ENCODE measurements around the gene KCNN3. TPM values are rescaled to one million over a fixed set of nuclear protein-coding genes. Genes with fewer than 3 reads are reported as not detected.
A peak's percentile ranks its signal among the peaks of the same experiment; 100 is the strongest.

Gene KCNN3
- total and polyA plus RNA-seq, 5 donors = 1.2 to 3.8 (median 3.3) TPM

GRCh38 chr1:154746622-154747299, 123.3 kb downstream of the KCNN3 start:
- Histone ChIP-seq H3K27me3 (ENCODE audit: control insufficient read depth, insufficient read depth) (no peaks in the 10 kb centered on the region), H3K4me3 (ENCODE audit: low read length) (no peak overlapping the region), H3K4me1 (ENCODE audit: control insufficient read depth, insufficient read depth, low read length) (peaks cover 7% of the 10 kb centered on the region), H3K9me3 (ENCODE audit: control insufficient read depth, low read length) (no peaks in the 10 kb centered on the region), H3K27ac (ENCODE audit: low read length) (no peak overlapping the region)
- no peak for ATAC-seq
- intact Hi-C loops (cut with DNase I) = no loop called here
- 86% methylated on average over 6 of the region's 6 CpGs for WGBS
- no peak for DNase-seq

DNA sequence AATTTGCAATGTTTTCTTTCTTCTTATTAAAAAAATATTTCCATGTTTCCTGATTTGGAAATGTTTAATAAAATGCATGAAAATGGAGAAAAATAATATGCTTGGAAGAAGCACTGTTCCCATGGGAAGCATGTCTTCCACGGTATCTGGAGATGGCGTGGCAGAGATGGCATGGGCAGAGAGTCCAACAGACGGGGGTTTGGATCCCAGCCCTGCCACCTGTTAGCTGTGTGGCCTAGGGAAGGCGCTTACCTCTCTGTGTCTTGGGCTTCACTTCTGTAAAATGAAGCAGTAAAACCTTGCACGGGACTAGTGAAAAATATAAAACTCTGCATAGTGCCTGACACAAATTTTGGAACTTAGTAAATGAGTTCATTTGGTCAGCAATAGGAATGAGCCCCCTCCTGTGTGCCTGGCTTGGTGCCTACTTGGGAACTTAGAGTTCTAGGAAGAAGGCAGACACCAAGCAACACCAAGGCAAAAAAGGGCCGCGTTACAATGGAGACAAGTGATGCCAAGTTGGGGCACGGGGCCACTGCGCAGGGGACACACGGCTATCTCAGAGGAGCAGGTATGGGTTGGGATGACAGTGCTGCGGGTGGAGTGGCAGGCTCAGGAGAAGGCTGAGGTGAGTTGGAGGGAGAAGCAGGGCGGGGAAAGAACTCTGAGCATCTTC, 124.2 kb downstream of the KCNN3 start:
- peaks cover 8% of the 10 kb centered on the region for H3K4me1 ChIP-seq (ENCODE audit: control insufficient read depth, insufficient read depth, low read length)
- H3K27ac ChIP-seq (ENCODE audit: low read length) = no peak overlapping the region
- DNase-seq (peak in 1 of 3 donors; percentile 64), ATAC-seq (no peak)
- H3K27me3 ChIP-seq (ENCODE audit: control insufficient read depth, insufficient read depth) = no peaks in the 10 kb centered on the region
- intact Hi-C loops (cut with DNase I) = no loop called here
- 73% methylated on average over 12 of the region's 12 CpGs for WGBS
- no peaks in the 10 kb centered on the region for H3K9me3 ChIP-seq (ENCODE audit: control insufficient read depth, low read length)
- H3K4me3 ChIP-seq (ENCODE audit: low read length) = no peak overlapping the region

DNA sequence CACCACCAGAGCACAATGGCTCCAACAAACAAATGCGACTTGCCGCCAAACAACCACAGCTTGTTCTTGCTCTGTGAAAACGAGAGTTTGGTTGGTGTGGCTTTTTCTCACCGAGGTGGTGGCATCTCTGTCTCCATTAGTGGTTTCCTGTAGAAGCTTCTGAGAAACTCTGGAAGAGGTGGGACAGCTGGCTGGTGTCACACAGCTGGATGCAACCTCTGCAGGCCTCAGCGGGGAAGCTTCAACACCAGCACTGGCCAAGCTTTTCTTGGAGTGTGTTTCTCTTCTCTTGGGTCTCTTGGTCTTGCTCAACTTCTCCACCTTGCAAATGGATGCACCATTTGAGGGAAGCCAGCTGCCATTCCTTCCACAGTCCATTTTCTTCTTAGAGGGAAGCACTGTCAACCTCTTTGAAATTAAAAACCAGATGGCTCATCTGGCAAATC, 124.8 kb downstream of the KCNN3 start:
- Histone ChIP-seq H3K4me1 (ENCODE audit: control insufficient read depth, insufficient read depth, low read length) (peaks cover 8% of the 10 kb centered on the region), H3K4me3 (ENCODE audit: low read length) (no peak overlapping the region), H3K9me3 (ENCODE audit: control insufficient read depth, low read length) (no peaks in the 10 kb centered on the region), H3K27ac (ENCODE audit: low read length) (no peak overlapping the region), H3K27me3 (ENCODE audit: control insufficient read depth, insufficient read depth) (no peaks in the 10 kb centered on the region)
- DNase-seq (peak; percentile 44 to 76 (median 74)), ATAC-seq (peak; percentile 18 to 46)
- intact Hi-C loops (cut with DNase I) = no loop called here
- 55% methylated on average over 5 of the region's 5 CpGs for WGBS

DNA sequence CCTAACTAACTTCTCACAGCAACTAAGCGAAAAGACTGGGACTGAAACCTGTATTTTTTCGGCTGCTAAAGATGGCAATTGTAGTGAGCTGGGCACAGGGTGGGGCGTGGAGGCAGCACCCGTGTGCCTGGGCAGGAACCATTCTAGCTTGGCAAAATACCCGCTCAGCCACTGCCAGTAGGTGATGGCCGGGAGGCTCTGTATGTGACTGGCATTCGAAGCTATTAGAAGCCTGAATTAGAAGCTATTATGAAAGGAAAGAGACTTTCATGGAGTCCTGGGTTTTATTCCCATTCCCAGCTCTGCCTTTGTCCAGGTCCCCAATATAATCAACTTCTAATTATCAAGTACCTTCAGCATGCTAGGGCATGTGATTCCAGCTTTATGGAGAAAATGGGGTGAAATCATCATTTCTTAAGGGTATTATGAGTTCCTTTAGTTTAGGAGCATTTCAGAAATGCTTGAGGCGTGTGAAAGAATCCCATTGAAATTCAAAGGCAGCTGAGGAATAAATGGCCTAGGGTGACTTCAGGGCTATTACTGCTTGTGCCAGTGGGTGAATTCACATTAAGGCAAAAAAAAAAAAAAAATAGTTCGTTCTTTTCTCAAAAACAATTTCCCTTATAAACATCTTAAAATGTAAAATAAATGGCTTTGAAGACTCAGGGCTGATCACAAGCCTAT, 125.6 kb downstream of the KCNN3 start:
- DNase-seq (peak in 1 of 3 donors; percentile 10), ATAC-seq (no peak)
- Histone ChIP-seq H3K4me3 (ENCODE audit: low read length) (no peak overlapping the region), H3K27me3 (ENCODE audit: control insufficient read depth, insufficient read depth) (no peaks in the 10 kb centered on the region), H3K9me3 (ENCODE audit: control insufficient read depth, low read length) (no peaks in the 10 kb centered on the region), H3K27ac (ENCODE audit: low read length) (no peak overlapping the region), H3K4me1 (ENCODE audit: control insufficient read depth, insufficient read depth, low read length) (peaks cover 8% of the 10 kb centered on the region)
- WGBS = 81% methylated on average over 9 of the region's 9 CpGs
- intact Hi-C loops (cut with DNase I) = no loop called here

- intact Hi-C loops (cut with DNase I) = no loop called here
- H3K4me3 ChIP-seq (ENCODE audit: low read length) = no peak overlapping the region
- H3K27me3 ChIP-seq (ENCODE audit: control insufficient read depth, insufficient read depth) = no peaks in the 10 kb centered on the region
- DNase-seq = peak in 1 of 3 donors; percentile 11
- ATAC-seq = no peak
- no peak overlapping the region for H3K27ac ChIP-seq (ENCODE audit: low read length)
- H3K4me1 ChIP-seq (ENCODE audit: control insufficient read depth, insufficient read depth, low read length) = peaks cover 8% of the 10 kb centered on the region
- H3K9me3 ChIP-seq (ENCODE audit: control insufficient read depth, low read length) = no peaks in the 10 kb centered on the region
- 85% methylated on average over 9 of the region's 9 CpGs for WGBS
Measured at GRCh38 chr1:154743526-154744036, 126.5 kb downstream of the KCNN3 start.

DNA sequence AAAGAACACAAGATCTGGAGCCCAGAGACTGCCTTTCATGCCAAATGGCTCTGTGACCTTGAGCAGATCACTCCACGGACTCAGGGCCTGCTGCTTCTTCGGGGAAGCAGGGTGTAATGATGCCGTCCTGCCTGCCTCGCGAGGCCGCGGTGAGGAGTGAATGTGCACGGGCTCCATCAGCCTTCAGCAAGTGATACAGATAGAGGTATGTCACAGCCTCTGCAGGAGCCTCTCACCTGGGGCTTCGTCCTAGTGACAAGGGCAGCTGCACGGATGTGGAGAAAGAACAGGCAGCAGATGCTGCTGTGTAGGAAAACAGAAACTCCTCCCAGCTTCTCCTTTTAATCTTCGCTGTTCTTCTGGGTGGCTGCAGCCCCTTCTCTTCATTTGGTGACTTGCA, 127.5 kb downstream of the KCNN3 start:
- H3K4me1 ChIP-seq (ENCODE audit: control insufficient read depth, insufficient read depth, low read length) = peaks cover 8% of the 10 kb centered on the region
- 69% methylated on average over 11 of the region's 11 CpGs for WGBS
- no peak overlapping the region for H3K27ac ChIP-seq (ENCODE audit: low read length)
- H3K4me3 ChIP-seq (ENCODE audit: low read length) = no peak overlapping the region
- peak in 1 of 2 donors; percentile 9 for ATAC-seq
- H3K27me3 ChIP-seq (ENCODE audit: control insufficient read depth, insufficient read depth) = no peaks in the 10 kb centered on the region
- H3K9me3 ChIP-seq (ENCODE audit: control insufficient read depth, low read length) = no peaks in the 10 kb centered on the region
- DNase-seq = peak in 2 of 3 donors; percentile 34 to 44
- intact Hi-C loops (cut with DNase I) = no loop called here

DNA sequence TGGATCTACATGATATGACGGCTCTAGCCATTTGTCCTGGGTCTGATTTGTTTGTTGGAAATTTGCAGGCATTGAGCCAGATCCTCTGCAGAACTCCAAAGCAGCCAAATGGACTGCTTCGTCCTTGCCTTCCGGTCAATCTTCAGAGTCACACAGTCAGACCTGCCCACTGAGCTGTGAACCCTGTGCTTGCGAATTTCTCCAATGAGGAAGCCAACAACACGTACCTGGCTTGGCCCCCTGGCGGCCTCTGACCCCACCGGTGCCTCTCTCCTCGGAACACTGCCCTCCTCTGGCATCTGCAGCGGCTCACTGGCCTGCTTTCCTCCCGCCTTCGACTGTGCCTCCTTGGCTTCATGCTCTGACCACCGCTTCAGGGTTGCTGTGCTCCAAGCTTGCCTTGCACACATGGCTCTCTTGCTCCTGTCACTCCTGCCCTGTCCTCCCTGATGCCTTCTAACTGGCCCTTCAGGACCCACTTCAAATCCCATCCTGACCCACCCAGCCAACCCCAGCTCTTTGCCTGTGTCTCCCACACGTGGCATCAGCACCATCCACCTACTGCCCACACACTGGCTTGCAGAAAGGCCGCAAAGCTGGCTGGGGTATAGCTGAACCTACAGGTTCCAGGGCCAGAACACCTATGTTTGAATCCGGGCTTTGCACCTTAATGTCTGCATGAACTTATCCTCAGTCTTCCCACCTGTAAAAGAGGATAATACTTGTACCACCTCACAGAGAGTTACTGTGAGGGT, 128.2 kb downstream of the KCNN3 start:
- Histone ChIP-seq H3K27me3 (ENCODE audit: control insufficient read depth, insufficient read depth) (no peaks in the 10 kb centered on the region), H3K9me3 (ENCODE audit: control insufficient read depth, low read length) (no peaks in the 10 kb centered on the region), H3K4me3 (ENCODE audit: low read length) (no peak overlapping the region), H3K27ac (ENCODE audit: low read length) (peak overlapping the region; percentile 83), H3K4me1 (ENCODE audit: control insufficient read depth, insufficient read depth, low read length) (peaks cover 8% of the 10 kb centered on the region)
- peak in 1 of 3 donors; percentile 66 for DNase-seq
- peak; percentile 49 to 50 for ATAC-seq
- WGBS = 58% methylated on average over 15 of the region's 15 CpGs
- intact Hi-C loops (cut with DNase I) = no loop called here

GRCh38 chr1:154741327-154741726, 128.8 kb downstream of the KCNN3 start:
- H3K4me3 ChIP-seq (ENCODE audit: low read length) = no peak overlapping the region
- no peaks in the 10 kb centered on the region for H3K27me3 ChIP-seq (ENCODE audit: control insufficient read depth, insufficient read depth)
- H3K4me1 ChIP-seq (ENCODE audit: control insufficient read depth, insufficient read depth, low read length) = peaks cover 8% of the 10 kb centered on the region
- DNase-seq (no peak), ATAC-seq (peak; percentile 22 to 55)
- intact Hi-C loops (cut with DNase I) = no loop called here
- H3K9me3 ChIP-seq (ENCODE audit: control insufficient read depth, low read length) = no peaks in the 10 kb centered on the region
- no peak overlapping the region for H3K27ac ChIP-seq (ENCODE audit: low read length)

GRCh38 chr1:154739654-154740053, 130.4 kb downstream of the KCNN3 start:
- Histone ChIP-seq H3K9me3 (ENCODE audit: control insufficient read depth, low read length) (no peaks in the 10 kb centered on the region), H3K4me1 (ENCODE audit: control insufficient read depth, insufficient read depth, low read length) (peaks cover 8% of the 10 kb centered on the region), H3K27me3 (ENCODE audit: control insufficient read depth, insufficient read depth) (no peaks in the 10 kb centered on the region), H3K4me3 (ENCODE audit: low read length) (no peak overlapping the region), H3K27ac (ENCODE audit: low read length) (no peak overlapping the region)
- intact Hi-C loops (cut with DNase I) = no loop called here
- DNase-seq (no peak), ATAC-seq (no peak)
- WGBS = 95% methylated on average over 2 of the region's 2 CpGs

GRCh38 chr1:154736841-154737240, 133.2 kb downstream of the KCNN3 start:
- 63% methylated on average over 6 of the region's 6 CpGs for WGBS
- Histone ChIP-seq H3K4me3 (ENCODE audit: low read length) (no peak overlapping the region), H3K27me3 (ENCODE audit: control insufficient read depth, insufficient read depth) (no peaks in the 10 kb centered on the region), H3K9me3 (ENCODE audit: control insufficient read depth, low read length) (no peaks in the 10 kb centered on the region), H3K4me1 (ENCODE audit: control insufficient read depth, insufficient read depth, low read length) (peaks cover 3% of the 10 kb centered on the region), H3K27ac (ENCODE audit: low read length) (no peak overlapping the region)
- intact Hi-C loops (cut with DNase I) = no loop called here
- DNase-seq (no peak), ATAC-seq (no peak)

Data from right cardiac atrium (tissue), 5 donors.